Activated naive CD4-positive, alpha-beta T cell treated with anti-CD3 and anti-CD28 coated beads, Interleukin-2, amount 50 U/mL, for 72 hours (primary cell): Measurements from ENCODE around the gene RASA4. TPM values are rescaled to one million over a fixed set of nuclear protein-coding genes. Genes with fewer than 3 reads are reported as not detected.
"Not testable (repeated sequence)": the region's sequence is repeated elsewhere in the genome, so short reads cannot be mapped to it uniquely, and the experiment has no call there.

Experiments
- ATAC-seq, 2 donors: fragments of 150-1000 bp; cut with Tn5 transposase; 2 replicates each; pipeline ENCODE4 v1.10.0; 2021; ENCODE audit warnings: mild to moderate bottlenecking in 2 of 2, moderate library complexity in 2 of 2
- DNase-seq, 2 donors: peaks; one replicate each; pipeline ENCODE4 v3.0.0; 2021 to 2022; ENCODE audit warnings: low spot score in 2 of 2
- H3K27ac Mint-ChIP-seq, 2 donors: one replicate each; pipeline ENCODE4 v1.8.0; 2022; ENCODE audit warnings: mild to moderate bottlenecking in 2 of 2, mixed read lengths in 2 of 2
- H3K36me3 Mint-ChIP-seq, 2 donors: one replicate each; pipeline ENCODE4 v1.8.0; 2022; ENCODE audit warnings: mixed read lengths in 2 of 2
- H3K9me3 Mint-ChIP-seq, 2 donors: one replicate each; pipeline ENCODE4 v1.8.0; 2022; ENCODE audit warnings: mixed read lengths in 2 of 2
- total RNA-seq, 2 donors: library from RNA; stranded (reverse); gene quantifications; one replicate each; pipeline ENCODE4 v1.2.3, GENCODE V29; 2022

Gene RASA4
- total RNA-seq, 2 donors from 2014 or later, result 47.8 to 79.4 TPM

- peak overlapping the region; percentile 82 to 94 for H3K27ac Mint-ChIP-seq
- not testable (repeated sequence) for DNase-seq, H3K36me3 Mint-ChIP-seq, H3K9me3 Mint-ChIP-seq
- ATAC-seq, result peak; percentile 35 to 66
Measured at GRCh38 chr7:102576363-102576762, 40.2 kb downstream of the RASA4 start.

- not testable (repeated sequence) for DNase-seq, ATAC-seq, H3K27ac Mint-ChIP-seq, H3K9me3 Mint-ChIP-seq, H3K36me3 Mint-ChIP-seq
Measured at GRCh38 chr7:102574607-102575006, 41.9 kb downstream of the RASA4 start.

GRCh38 chr7:102572261-102573239 lies 44.0 kb downstream of the RASA4 start, which contains the start of gene POLR2J3:
Gene POLR2J3, minus strand, starts transcription at chr7:102572583. Its CDS starts 62 bp downstream, at chr7:102572521.
- not testable (repeated sequence) for H3K36me3 Mint-ChIP-seq, H3K9me3 Mint-ChIP-seq
- peak within 1 kb of the TSS; percentile 87 to 97 for H3K27ac Mint-ChIP-seq
- DNase-seq (peak; percentile 98 to 100), ATAC-seq (peak; percentile 83 to 84)

- ATAC-seq, H3K36me3 Mint-ChIP-seq, H3K27ac Mint-ChIP-seq, H3K9me3 Mint-ChIP-seq: not testable (repeated sequence)
- DNase-seq, result peak in 1 of 2 donors; percentile 53
Measured at GRCh38 chr7:102568620-102569019, 47.9 kb downstream of the RASA4 start.

GRCh38 chr7:102550808-102551422 lies 65.6 kb downstream of the RASA4 start, which contains the start of gene SPDYE2:
Gene SPDYE2, plus strand, starts transcription at chr7:102551226. Its CDS starts 2,030 bp downstream, at chr7:102553256.
- not testable (repeated sequence) for H3K9me3 Mint-ChIP-seq, H3K36me3 Mint-ChIP-seq, DNase-seq
- H3K27ac Mint-ChIP-seq, result peak within 1 kb of the TSS in 1 of 2 donors; percentile 55
- peak in 1 of 2 donors; percentile 12 for ATAC-seq

GRCh38 chr7:102546353-102546752 lies 70.2 kb downstream of the RASA4 start:
- not testable (repeated sequence) for H3K27ac Mint-ChIP-seq, H3K9me3 Mint-ChIP-seq, H3K36me3 Mint-ChIP-seq, DNase-seq
- ATAC-seq, result peak; percentile 59 to 63

- ATAC-seq, result peak in 1 of 2 donors; percentile 15
- not testable (repeated sequence) for H3K36me3 Mint-ChIP-seq, H3K27ac Mint-ChIP-seq, H3K9me3 Mint-ChIP-seq, DNase-seq
Measured at GRCh38 chr7:102545288-102545687, 71.3 kb downstream of the RASA4 start.

- not testable (repeated sequence) for DNase-seq, H3K9me3 Mint-ChIP-seq, ATAC-seq, H3K36me3 Mint-ChIP-seq, H3K27ac Mint-ChIP-seq
Measured at GRCh38 chr7:102544372-102544771, 72.2 kb downstream of the RASA4 start.

GRCh38 chr7:102543596-102543995 lies 73.0 kb downstream of the RASA4 start, which contains the start of gene UPK3BL2:
Gene UPK3BL2, minus strand, starts transcription at chr7:102543696. Its CDS starts 60 bp downstream, at chr7:102543636.
- H3K9me3 Mint-ChIP-seq, DNase-seq, H3K36me3 Mint-ChIP-seq, ATAC-seq: not testable (repeated sequence)
- peak within 1 kb of the TSS in 1 of 2 donors; percentile 77 for H3K27ac Mint-ChIP-seq

GRCh38 chr7:102542771-102543170 lies 73.8 kb downstream of the RASA4 start:
- not testable (repeated sequence) for DNase-seq, ATAC-seq, H3K9me3 Mint-ChIP-seq, H3K36me3 Mint-ChIP-seq
- peak overlapping the region in 1 of 2 donors; percentile 77 for H3K27ac Mint-ChIP-seq

- not testable (repeated sequence) for H3K36me3 Mint-ChIP-seq, ATAC-seq, H3K27ac Mint-ChIP-seq, H3K9me3 Mint-ChIP-seq, DNase-seq
Measured at GRCh38 chr7:102542083-102542482, 74.5 kb downstream of the RASA4 start.

- not testable (repeated sequence) for ATAC-seq, H3K36me3 Mint-ChIP-seq, H3K9me3 Mint-ChIP-seq, DNase-seq, H3K27ac Mint-ChIP-seq
Measured at GRCh38 chr7:102540604-102541003, 76.0 kb downstream of the RASA4 start.

GRCh38 chr7:102535062-102535615 lies 81.4 kb downstream of the RASA4 start:
- not testable (repeated sequence) for H3K9me3 Mint-ChIP-seq, H3K36me3 Mint-ChIP-seq, ATAC-seq, DNase-seq
- H3K27ac Mint-ChIP-seq, result peak overlapping the region in 1 of 2 donors; percentile 86

- DNase-seq, H3K9me3 Mint-ChIP-seq, H3K36me3 Mint-ChIP-seq, ATAC-seq, H3K27ac Mint-ChIP-seq: not testable (repeated sequence)
Measured at GRCh38 chr7:102532127-102532526, 84.4 kb downstream of the RASA4 start.

GRCh38 chr7:102531583-102531982 lies 85.0 kb downstream of the RASA4 start:
- H3K36me3 Mint-ChIP-seq, H3K27ac Mint-ChIP-seq, H3K9me3 Mint-ChIP-seq: not testable (repeated sequence)

GRCh38 chr7:102527822-102528793 lies 88.4 kb downstream of the RASA4 start:
- not testable (repeated sequence) for H3K27ac Mint-ChIP-seq, H3K36me3 Mint-ChIP-seq, ATAC-seq, H3K9me3 Mint-ChIP-seq, DNase-seq

More at GRCh38 chr7:102531583-102531982, 85.0 kb downstream of the RASA4 start:
- DNase-seq, ATAC-seq: not testable (repeated sequence)
